Kidney (tissue), 14 donors: ENCODE data around the gene CDR2. TPM values are rescaled to one million over a fixed set of nuclear protein-coding genes. Genes with fewer than 3 reads are reported as not detected.

ENCODE experiments used
- DNase-seq, 5 donors: peaks; one replicate each; pipeline ENCODE4 v3.0.0-alpha.2; 2013 to 2020
- FAIRE-seq: peaks from 2 replicates; lab custom pipeline; 2012; peaks lifted over from hg19 to GRCh38; lab: Jason Lieb, UNC
- H3K27ac ChIP-seq, 2 donors: one replicate each; pipeline ENCODE4 v1.7.0; 2013; ENCODE audit warnings: low read depth in 2 of 2, low read length in 2 of 2, inconsistent platforms in 1 of 2
- H3K27me3 ChIP-seq: one replicate; pipeline ENCODE4 v1.7.1; 2013; ENCODE audit warnings: low read length, inconsistent platforms; ENCODE audit not compliant: control insufficient read depth, insufficient read depth
- H3K36me3 ChIP-seq, 3 donors: one replicate each; pipeline versions ENCODE4 v1.7.0 to v1.7.1; 2013; ENCODE audit warnings: low read length in 3 of 3, control low read depth in 1 of 3, inconsistent platforms in 1 of 3; ENCODE audit not compliant: insufficient read depth in 3 of 3, control insufficient read depth in 2 of 3
- H3K4me1 ChIP-seq, 3 donors: one replicate each; pipeline versions ENCODE4 v1.7.0 to v1.7.1; 2013; ENCODE audit warnings: low read length in 3 of 3, inconsistent platforms in 1 of 3, low read depth in 1 of 3; ENCODE audit not compliant: control insufficient read depth in 2 of 3, insufficient read depth in 2 of 3
- H3K4me3 ChIP-seq, 3 donors: one replicate each; pipeline versions ENCODE4 v1.7.0 to v1.8.1; 2013; ENCODE audit warnings: low read length in 3 of 3, control low read depth in 1 of 3, inconsistent platforms in 1 of 3
- H3K9ac ChIP-seq, 3 donors: one replicate each; pipeline versions ENCODE4 v1.7.0 to v1.7.1; 2013; ENCODE audit warnings: low read length in 3 of 3, control low read depth in 1 of 3, inconsistent platforms in 1 of 3
- H3K9me3 ChIP-seq, 3 donors: one replicate each; pipeline versions ENCODE4 v1.7.0 to v1.7.1; 2013; ENCODE audit warnings: low read length in 3 of 3, control low read depth in 1 of 3, inconsistent platforms in 1 of 3; ENCODE audit not compliant: control insufficient read depth in 2 of 3, insufficient read depth in 1 of 3
- intact Hi-C: fragments of 100-400 bp; cut with DNase I; formaldehyde crosslinking; loops from one replicate; pipeline ENCODE4 v1.11.1; 2022
- polyA plus RNA-seq: library from polyadenylated mRNA; stranded (reverse); fragments of 350-450 nt; fragmentation: Illumina TruSeq; extraction: RNeasy Lipid Tissue Mini Kit (QIAGEN cat#74804); gene quantifications from one replicate; pipeline ENCODE4 v1.2.3, GENCODE V29; 2014; ENCODE audit warnings: low read depth, low replicate concordance; ENCODE audit not compliant: insufficient read depth
- total RNA-seq: library from RNA; stranded (reverse); fragmentation: NEBNext Ultra II Directional; extraction: Animal tissue kit (Norgen Biotek cat#: 25700); gene quantifications from one replicate; pipeline ENCODE4 v1.2.1, GENCODE V29; 2021
- TF ChIP-seq, protein P1 (sequence below): IDR thresholded peaks from 3 replicates; pipeline ENCODE4 v1.5.1; 2012; ENCODE audit warnings: mild to moderate bottlenecking, moderate library complexity, borderline replicate concordance; ENCODE audit not compliant: insufficient read depth; ENCODE audit errors: extremely low read depth
- donor health status: control.
- donor health status: control.
- donor health status: control.
- donor health status: control.
- donor health status: control.
- donor health status: DM: yes; HTN: yes; CAD: no.
- donor health status: Normal renal cell carcinoma (clear cell type).

CDR2 gene
- total and polyA plus RNA-seq, 2 donors from 2014 or later = 14.4 to 29.6 TPM

DNA sequence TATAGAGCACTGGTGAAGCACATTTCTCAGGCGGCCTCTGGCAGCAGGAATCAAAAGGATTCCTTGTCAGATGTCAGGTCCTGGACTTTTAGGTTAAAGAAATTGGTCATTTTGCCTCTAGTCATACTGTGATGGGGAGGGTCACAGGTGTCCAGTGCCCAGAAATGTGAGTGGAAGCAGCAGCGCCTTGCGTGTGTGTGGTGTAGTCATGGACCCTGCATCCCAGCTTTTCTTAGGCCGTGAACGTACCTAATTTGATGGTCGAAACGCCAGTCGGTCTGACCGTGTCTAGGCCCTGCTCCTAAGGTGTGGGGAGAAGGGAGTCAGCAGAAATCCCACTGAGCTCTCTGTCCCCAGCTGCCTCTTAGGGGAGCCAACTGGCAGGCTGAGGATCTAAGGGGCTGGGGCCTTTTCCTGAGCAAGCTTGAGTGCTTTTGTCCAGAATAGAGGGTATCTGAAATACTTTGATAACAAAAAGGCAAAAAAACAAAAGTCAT, 45.2 kb downstream of the CDR2 start:
- FAIRE-seq (no peak), DNase-seq (no peak)
- no peak overlapping the region for H3K27ac ChIP-seq
- no peak overlapping the region for H3K9ac ChIP-seq
- H3K9me3 ChIP-seq = no peaks in the 10 kb centered on the region
- H3K27me3 ChIP-seq = no peaks in the 10 kb centered on the region
- peaks cover 0 to 2% (median 0%) of the 10 kb centered on the region in 3 donors for H3K4me1 ChIP-seq
- intact Hi-C loops = no loop called here
- H3K4me3 ChIP-seq = no peak overlapping the region
- H3K36me3 ChIP-seq = peaks cover 7 to 54% (median 16%) of the 10 kb centered on the region in 3 donors
- TF ChIP-seq, protein P1, sequence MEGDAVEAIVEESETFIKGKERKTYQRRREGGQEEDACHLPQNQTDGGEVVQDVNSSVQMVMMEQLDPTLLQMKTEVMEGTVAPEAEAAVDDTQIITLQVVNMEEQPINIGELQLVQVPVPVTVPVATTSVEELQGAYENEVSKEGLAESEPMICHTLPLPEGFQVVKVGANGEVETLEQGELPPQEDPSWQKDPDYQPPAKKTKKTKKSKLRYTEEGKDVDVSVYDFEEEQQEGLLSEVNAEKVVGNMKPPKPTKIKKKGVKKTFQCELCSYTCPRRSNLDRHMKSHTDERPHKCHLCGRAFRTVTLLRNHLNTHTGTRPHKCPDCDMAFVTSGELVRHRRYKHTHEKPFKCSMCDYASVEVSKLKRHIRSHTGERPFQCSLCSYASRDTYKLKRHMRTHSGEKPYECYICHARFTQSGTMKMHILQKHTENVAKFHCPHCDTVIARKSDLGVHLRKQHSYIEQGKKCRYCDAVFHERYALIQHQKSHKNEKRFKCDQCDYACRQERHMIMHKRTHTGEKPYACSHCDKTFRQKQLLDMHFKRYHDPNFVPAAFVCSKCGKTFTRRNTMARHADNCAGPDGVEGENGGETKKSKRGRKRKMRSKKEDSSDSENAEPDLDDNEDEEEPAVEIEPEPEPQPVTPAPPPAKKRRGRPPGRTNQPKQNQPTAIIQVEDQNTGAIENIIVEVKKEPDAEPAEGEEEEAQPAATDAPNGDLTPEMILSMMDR = no peak

DNA sequence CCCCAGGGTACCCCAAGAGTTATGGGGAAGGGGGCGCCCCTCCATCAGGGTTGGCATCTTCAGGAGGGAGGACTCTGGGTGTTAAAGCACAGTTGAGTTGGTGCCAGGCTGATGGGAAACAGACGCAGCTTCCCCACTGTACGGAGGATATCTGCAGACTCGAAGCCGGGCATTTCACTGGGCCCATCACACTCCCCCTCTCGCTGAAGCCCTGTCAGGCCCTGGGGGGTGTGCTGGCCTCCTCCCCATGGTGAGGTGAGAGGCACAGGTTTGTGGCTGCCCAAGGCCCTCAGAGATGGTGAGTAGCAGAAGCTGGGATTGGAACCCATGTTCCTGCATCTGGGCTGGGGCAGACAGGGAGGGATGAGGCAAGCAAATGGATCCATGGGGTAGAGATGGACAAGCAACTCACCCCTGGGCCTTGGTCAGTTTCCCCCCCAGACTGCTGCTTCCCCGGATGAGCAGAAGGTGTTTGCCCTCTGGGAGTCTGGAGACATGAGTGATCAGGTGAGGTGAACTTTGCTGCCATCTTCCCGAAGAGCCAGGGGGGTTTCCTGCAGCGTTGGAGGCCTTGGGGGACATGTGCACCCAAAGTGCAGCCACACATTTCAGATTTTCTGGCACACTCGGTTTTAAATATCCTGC, 46.2 kb downstream of the CDR2 start:
- FAIRE-seq (no peak), DNase-seq (no peak)
- Histone ChIP-seq H3K36me3 (peaks cover 5 to 52% (median 12%) of the 10 kb centered on the region in 3 donors), H3K9me3 (no peaks in the 10 kb centered on the region), H3K4me3 (no peak overlapping the region), H3K9ac (no peak overlapping the region), H3K27ac (no peak overlapping the region), H3K27me3 (no peaks in the 10 kb centered on the region), H3K4me1 (no peaks in the 10 kb centered on the region)
- TF ChIP-seq, protein P1 = no peak
- intact Hi-C loops = no loop called here

DNA sequence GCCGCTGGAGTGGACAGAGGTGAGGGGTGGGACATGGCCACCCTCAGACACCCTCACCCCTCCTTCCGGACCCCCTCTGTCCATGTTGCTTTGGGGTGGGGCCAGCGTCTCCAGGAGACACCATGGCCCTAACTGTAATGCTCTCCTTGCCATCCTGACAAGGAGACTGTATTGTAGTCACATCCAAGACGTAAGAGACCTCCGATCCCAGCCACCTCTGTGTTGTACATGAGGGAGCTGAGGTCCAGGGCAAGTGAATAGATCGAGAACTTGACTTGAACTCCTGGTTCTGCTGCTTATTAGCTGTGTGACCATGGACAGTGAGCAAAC, 47.0 kb downstream of the CDR2 start:
- no peak for FAIRE-seq
- H3K27me3 ChIP-seq = no peaks in the 10 kb centered on the region
- intact Hi-C loops = no loop called here
- no peaks in the 10 kb centered on the region for H3K4me1 ChIP-seq
- no peak overlapping the region for H3K9ac ChIP-seq
- TF ChIP-seq, protein P1 = no peak
- no peaks in the 10 kb centered on the region for H3K9me3 ChIP-seq
- H3K36me3 ChIP-seq = peaks cover 5 to 51% (median 12%) of the 10 kb centered on the region in 3 donors
- H3K27ac ChIP-seq = no peak overlapping the region
- no peak for DNase-seq
- no peak overlapping the region for H3K4me3 ChIP-seq
